ENCODE measurements around the gene MCUR1.

Gene MCUR1

GRCh38 chr6:13754644-13755043, 59.7 kb downstream of the MCUR1 start:
- H3K4me3 ChIP-seq (ENCODE audit: low read length): no peak overlapping the region
- no peak for TF ChIP-seq CTCF (conservative IDR thresholded peaks at IDR 0.05; ENCODE audit: low read length)
- no peak for DNase-seq (ENCODE audit: low read depth)

GRCh38 chr6:13743736-13744127, 70.6 kb downstream of the MCUR1 start:
- no peak overlapping the region for H3K4me3 ChIP-seq (ENCODE audit: low read length)
- no peak for TF ChIP-seq CTCF (conservative IDR thresholded peaks at IDR 0.05; ENCODE audit: low read length)
- no peak for DNase-seq (ENCODE audit: low read depth)

GRCh38 chr6:13742961-13743735, 71.2 kb downstream of the MCUR1 start:
- no peak overlapping the region for H3K4me3 ChIP-seq (ENCODE audit: low read length)

GRCh38 chr6:13741365-13741764, 73.0 kb downstream of the MCUR1 start:
- DNase-seq (ENCODE audit: low read depth): no peak
- H3K4me3 ChIP-seq (ENCODE audit: low read length): no peak overlapping the region
- no peak for TF ChIP-seq CTCF (conservative IDR thresholded peaks at IDR 0.05; ENCODE audit: low read length)

More at GRCh38 chr6:13742961-13743735, 71.2 kb downstream of the MCUR1 start:
- no peak for TF ChIP-seq CTCF (conservative IDR thresholded peaks at IDR 0.05; ENCODE audit: low read length)
- DNase-seq (ENCODE audit: low read depth): no peak
